K562 (cell line): ENCODE data around the gene ZC3H12C. TPM values are rescaled to one million over a fixed set of nuclear protein-coding genes. Genes with fewer than 3 reads are reported as not detected.

ENCODE experiments used
- ATAC-seq: fragments of 200-7000 bp; cut with Tn5 transposase; 3 replicates; pipeline ENCODE4 v1.9.1; 2020; ENCODE audit warnings: moderate library complexity
- BruUV-seq: library from RNA; stranded (reverse); fragments of 400-500 nt; replicated peaks from 2 replicates; lab custom pipeline; 2021; lab: Mats Ljungman, UMichigan
- CTCF ChIA-PET: fragments of 300-600 bp; formaldehyde crosslinking; extraction: SDS; loops from one replicate; lab custom pipeline; 2021; ENCODE audit warnings: low intra/inter-chr PET ratio; lab: Yijun Ruan, JAX
- POLR2A ChIA-PET: fragments of 300-600, 350-650 bp; sonication (Branson Sonifier 250); formaldehyde crosslinking; extraction: SDS; loops from one replicate; lab custom pipeline; 2021; ENCODE audit warnings: antibody characterized with exemption, inconsistent platforms; lab: Yijun Ruan, JAX
- DNase-seq, 4 experiments: peaks; one replicate each; pipeline versions ENCODE4 v3.0.0 to v3.0.0-alpha.2; 2011 to 2018; ENCODE audit warnings: low spot score in 3 of 4, mixed read lengths in 3 of 4; ENCODE audit errors: extremely low read depth in 1 of 4
- FAIRE-seq: peaks from 2 replicates; lab custom pipeline; 2011; peaks lifted over from hg19 to GRCh38; lab: Jason Lieb, UNC
- H2AFZ ChIP-seq: 2 replicates; pipeline ENCODE4 v1.6.0; 2011; ENCODE audit warnings: low read depth, low read length, control low read depth, inconsistent platforms
- H3K27ac ChIP-seq: fragments of 200-600 bp; 3 replicates; pipeline ENCODE4 v1.8.0; 2011; ENCODE audit warnings: low read depth, mild to moderate bottlenecking, control low read depth, inconsistent platforms, low read length, moderate library complexity, mixed read lengths; ENCODE audit errors: extremely low read depth
- H3K27me3 ChIP-seq, 2 experiments: fragments of 300-600 bp in 1 of 2; 2 replicates in 1 of 2; 3 replicates in 1 of 2; pipeline versions ENCODE4 v1.6.0 to v1.8.0; 2011; ENCODE audit warnings: inconsistent platforms in 2 of 2, low read length in 2 of 2, mild to moderate bottlenecking in 1 of 2, mixed read lengths in 1 of 2, moderate library complexity in 1 of 2; ENCODE audit not compliant: control insufficient read depth in 2 of 2, insufficient read depth in 2 of 2
- H3K36me3 ChIP-seq: fragments of 300-600 bp; 3 replicates; pipeline ENCODE4 v1.8.0; 2011; ENCODE audit warnings: mild to moderate bottlenecking, low read length, inconsistent platforms; ENCODE audit not compliant: control insufficient read depth, insufficient read depth
- H3K4me1 ChIP-seq, 2 experiments: fragments of 200-600 bp in 1 of 2; replicated peaks in 1 of 2; 2 replicates in 1 of 2; 3 replicates in 1 of 2; pipeline versions ENCODE4 v1.5.1 to v1.8.0; 2011; ENCODE audit warnings: inconsistent platforms in 2 of 2, low read length in 2 of 2, mild to moderate bottlenecking in 1 of 2, mixed read lengths in 1 of 2, moderate library complexity in 1 of 2; ENCODE audit not compliant: control insufficient read depth in 2 of 2, insufficient read depth in 2 of 2
- H3K4me2 ChIP-seq: 2 replicates; pipeline ENCODE4 v1.6.1; 2011; ENCODE audit warnings: low read length, control low read depth, inconsistent platforms, mixed read lengths; ENCODE audit not compliant: insufficient read depth
- H3K4me3 ChIP-seq: fragments of 200-600 bp; sonication (generic), shearing (Covaris generic); 2 replicates; pipeline ENCODE4 v1.5.1; 2016; ENCODE audit warnings: control low read depth, inconsistent platforms
- H3K79me2 ChIP-seq: fragments of 200-600 bp; 3 replicates; pipeline ENCODE4 v1.8.0; 2011; ENCODE audit warnings: low read length, inconsistent platforms; ENCODE audit not compliant: control insufficient read depth, insufficient read depth
- H3K9ac ChIP-seq, 2 experiments: 2 replicates each; pipeline versions ENCODE4 v1.6.0 to v1.6.1; 2011; ENCODE audit warnings: low read depth in 2 of 2, low read length in 2 of 2, control low read depth in 1 of 2, inconsistent platforms in 1 of 2, mild to moderate bottlenecking in 1 of 2, mixed read lengths in 1 of 2; ENCODE audit not compliant: insufficient read depth in 1 of 2
- H3K9me1 ChIP-seq: one replicate; pipeline ENCODE4 v1.6.0; 2011; ENCODE audit warnings: inconsistent platforms, mild to moderate bottlenecking, low read length, moderate library complexity; ENCODE audit not compliant: control insufficient read depth, insufficient read depth
- H3K9me3 ChIP-seq: replicated peaks from 2 replicates; pipeline ENCODE4 v1.5.1; 2011; ENCODE audit warnings: low read depth, low read length, inconsistent platforms; ENCODE audit not compliant: control insufficient read depth, insufficient read depth
- H4K20me1 ChIP-seq: replicated peaks from 2 replicates; pipeline ENCODE4 v1.6.1; 2011; ENCODE audit warnings: low read length, inconsistent platforms, mixed read lengths; ENCODE audit not compliant: control insufficient read depth, insufficient read depth
- DIDO1 ChIP-seq: fragments of 450-650 bp; IDR thresholded peaks from 2 replicates; pipeline ENCODE4 v1.6.1; 2016; ENCODE audit warnings: low read depth, missing biosample characterization, missing genetic modification characterization
- MTA1 ChIP-seq: fragments of 450-650 bp; IDR thresholded peaks from 2 replicates; pipeline ENCODE4 v1.6.1; 2017; ENCODE audit warnings: borderline replicate concordance
- MYNN ChIP-seq, 2 experiments: sonication (generic); formaldehyde crosslinking in 1 of 2; IDR thresholded peaks; 2 replicates each; pipeline versions ENCODE4 v1.5.0 to v1.6.1; 2016 to 2020; ENCODE audit warnings: antibody characterized with exemption in 1 of 2, missing genetic modification reagents in 1 of 2
- NR3C1 ChIP-seq: sonication (generic); formaldehyde crosslinking; IDR thresholded peaks from 2 replicates; pipeline ENCODE4 v1.8.1; 2022; ENCODE audit warnings: missing genetic modification reagents
- PCBP1 ChIP-seq: fragments of 200-400 bp; formaldehyde crosslinking; IDR thresholded peaks from 2 replicates; pipeline ENCODE4 v1.6.1; 2018; ENCODE audit warnings: mild to moderate bottlenecking, low read depth, low read length; ENCODE audit not compliant: poor library complexity, severe bottlenecking
- SFPQ ChIP-seq: fragments of 200-400 bp; formaldehyde crosslinking; IDR thresholded peaks from 2 replicates; pipeline ENCODE4 v1.6.1; 2017; ENCODE audit warnings: mild to moderate bottlenecking, low read depth, low read length, moderate library complexity
- TEAD2 ChIP-seq: fragments of 450-650 bp; IDR thresholded peaks from 2 replicates; pipeline ENCODE4 v1.6.1; 2016; ENCODE audit warnings: missing genetic modification characterization, control low read depth, missing compliant biosample characterization
- ZNF282 ChIP-seq: sonication (generic); formaldehyde crosslinking; IDR thresholded peaks from 2 replicates; pipeline ENCODE4 v1.8.1; 2023; ENCODE audit warnings: missing genetic modification reagents
- ZNF639 ChIP-seq, 2 experiments: fragments of 200-800 bp in 1 of 2; sonication (Bioruptor generic) in 1 of 2; sonication (generic) in 1 of 2; formaldehyde crosslinking in 1 of 2; IDR thresholded peaks in 1 of 2; conservative IDR thresholded peaks in 1 of 2; 2 replicates each; pipeline versions ENCODE4 v1.5.0 to v1.6.1; 2016 to 2020; ENCODE audit warnings: missing compliant biosample characterization in 1 of 2, missing genetic modification characterization in 1 of 2, missing genetic modification reagents in 1 of 2
- WGBS: fragments of 100-300 bp; shearing (Covaris generic); methylation state at CpG from one replicate; pipeline ENCODE4 v1.1.6; 2016; ENCODE audit warnings: low coverage, mixed read lengths; ENCODE audit not compliant: insufficient coverage; ENCODE audit errors: missing lambda C conversion rate; 5-methylcytosine and 5-hydroxymethylcytosine counted together
- in situ Hi-C: fragments of 300-500 bp; cut with MboI; formaldehyde crosslinking; loops from 4 replicates; pipeline ENCODE4 v1.15.0; 2018; ENCODE audit warnings: inconsistent platforms, mixed read lengths
- intact Hi-C: fragments of 100-400 bp; cut with micrococcal nuclease; formaldehyde crosslinking; loops from 2 replicates; pipeline ENCODE4 v1.14.2; 2022
- polyA plus RNA-seq, 8 experiments: library from polyadenylated mRNA; depleted of rRNA in 4 of 8; stranded (reverse) in 5 of 8; unstranded in 3 of 8; fragments of >200 nt; fragmentation: Nextera tagmentation in 2 of 8; fragmentation: Illumina TruSeq in 1 of 8; extraction: Ambion mirVana in 2 of 8; extraction: Trizol in 1 of 8; gene quantifications; 2 replicates each; pipeline versions ENCODE4 v1.2.1 to v1.2.3, GENCODE V29; 2011 to 2014; ENCODE audit warnings: inconsistent platforms in 1 of 8, missing spikeins in 1 of 8
- total RNA-seq, 7 experiments: library from RNA; depleted of rRNA in 6 of 7; stranded (reverse); fragments of >200 nt in 6 of 7; fragmentation: Illumina TruSeq in 2 of 7; extraction: Trizol in 2 of 7; gene quantifications; 2 replicates each; pipeline versions ENCODE4 v1.2.1 to v1.2.3, GENCODE V29; 2011 to 2021; ENCODE audit warnings: low replicate concordance in 1 of 7

ZC3H12C gene
- total and polyA plus RNA-seq, 9 of the 15 experiments (the other 6 are each of a cell fraction or from before 2014, with no cell fraction given), result 0.56 to 5.9 (median 3.3) TPM

GRCh38 chr11:110062247-110062646 is 30.9 kb upstream of the ZC3H12C start:
- no TSS peak for BruUV-seq
- DNase-seq (no peak), ATAC-seq (no peak; the same call in 2 of the 3 replicates), FAIRE-seq (no peak)
- no peaks in the 10 kb centered on the region; a peak in 1 of 5 replicates for H3K4me1 ChIP-seq
- in situ Hi-C loops, result no loop called here
- H4K20me1 ChIP-seq, result no peaks in the 10 kb centered on the region
- 49% methylated on average over 3 of the region's 3 CpGs for WGBS
- intact Hi-C loops, result no loop called here
- no peak overlapping the region for H2AFZ ChIP-seq
- no peak for TF ChIP-seq MTA1
- TF ChIP-seq SFPQ, result no peak
- no peak for TF ChIP-seq PCBP1
- TF ChIP-seq TEAD2 (tag), result no peak
- TF ChIP-seq ZNF639 (CRISPR knock-in tag; conservative IDR thresholded peaks at IDR 0.05 in 1 of 2, IDR thresholded peaks at IDR 0.05 in 1 of 2), result no peak
- TF ChIP-seq DIDO1, result no peak
- no peak for TF ChIP-seq NR3C1 (CRISPR knock-in tag)
- TF ChIP-seq MYNN (IDR thresholded peaks at IDR 0.05), result no peak
- TF ChIP-seq MYNN (CRISPR knock-in tag; IDR thresholded peaks at IDR 0.05), result no peak
- no peak for TF ChIP-seq ZNF282
- H3K27me3 ChIP-seq, result no peaks in the 10 kb centered on the region
- ChIA-PET CTCF (no interaction called here), POLR2A (interaction anchor here (1.0 kb wide), 1 partner anchor 30 kb away, joined by 3 read pairs; the partner anchor contains the start of gene ZC3H12C)
- no peaks in the 10 kb centered on the region for H3K9me1 ChIP-seq
- H3K4me2 ChIP-seq, result no peak overlapping the region
- no peaks in the 10 kb centered on the region for H3K79me2 ChIP-seq
- H3K36me3 ChIP-seq, result no peaks in the 10 kb centered on the region
- no peak overlapping the region for H3K27ac ChIP-seq
- H3K9me3 ChIP-seq, result no peaks in the 10 kb centered on the region
- no peak overlapping the region for H3K9ac ChIP-seq
- H3K4me3 ChIP-seq, result no peak overlapping the region
